GM06990 (cell line): Measurements from ENCODE around the gene FRMD5.

Experiments
- DNase-seq: peaks from one replicate; pipeline ENCODE4 v3.0.0-alpha.2; 2011; ENCODE audit not compliant: insufficient read length; ENCODE audit errors: extremely low read depth
- H3K27me3 ChIP-seq: replicated peaks from 2 replicates; pipeline ENCODE4 v1.6.0; 2011; ENCODE audit warnings: low read length; ENCODE audit not compliant: control insufficient read depth, insufficient read depth
- H3K36me3 ChIP-seq: 2 replicates; pipeline ENCODE4 v1.5.1; 2011; ENCODE audit warnings: low read length; ENCODE audit not compliant: control insufficient read depth, insufficient read depth
- H3K4me3 ChIP-seq: replicated peaks from 2 replicates; pipeline ENCODE4 v1.5.1; 2011; ENCODE audit warnings: low read depth, mild to moderate bottlenecking, control low read depth, low read length
- CTCF ChIP-seq: IDR thresholded peaks from 2 replicates; pipeline ENCODE4 v1.5.1; 2011; ENCODE audit warnings: low read length, control low read depth, mild to moderate bottlenecking, inconsistent platforms; ENCODE audit not compliant: insufficient read depth, poor library complexity, severe bottlenecking

The FRMD5 gene

GRCh38 chr15:43886558-43886957 lies 308.5 kb downstream of the FRMD5 start:
- Histone ChIP-seq H3K27me3 (no peaks in the 10 kb centered on the region), H3K4me3 (no peak overlapping the region), H3K36me3 (no peaks in the 10 kb centered on the region)
- DNase-seq, result no peak
- no peak for TF ChIP-seq CTCF

GRCh38 chr15:43883571-43883970 lies 311.5 kb downstream of the FRMD5 start:
- no peak overlapping the region for H3K4me3 ChIP-seq
- no peak for TF ChIP-seq CTCF
- H3K36me3 ChIP-seq, result peaks cover 8% of the 10 kb centered on the region
- DNase-seq, result no peak
- H3K27me3 ChIP-seq, result no peaks in the 10 kb centered on the region

GRCh38 chr15:43881944-43882343 lies 313.1 kb downstream of the FRMD5 start:
- peaks cover 8% of the 10 kb centered on the region for H3K36me3 ChIP-seq
- H3K4me3 ChIP-seq, result no peak overlapping the region
- H3K27me3 ChIP-seq, result no peaks in the 10 kb centered on the region
- no peak for DNase-seq
- peak; percentile 71 for TF ChIP-seq CTCF

GRCh38 chr15:43881245-43881644 lies 313.8 kb downstream of the FRMD5 start:
- no peak for DNase-seq
- H3K4me3 ChIP-seq, result no peak overlapping the region
- no peak for TF ChIP-seq CTCF
- no peaks in the 10 kb centered on the region for H3K27me3 ChIP-seq
- peaks cover 8% of the 10 kb centered on the region for H3K36me3 ChIP-seq

- DNase-seq, result no peak
- TF ChIP-seq CTCF, result no peak
- peaks cover 8% of the 10 kb centered on the region for H3K36me3 ChIP-seq
- no peak overlapping the region for H3K4me3 ChIP-seq
- H3K27me3 ChIP-seq, result no peaks in the 10 kb centered on the region
Measured at GRCh38 chr15:43880406-43881194, 314.5 kb downstream of the FRMD5 start.
